ENCODE measurements around the gene KCNIP4.

Gene KCNIP4

DNA sequence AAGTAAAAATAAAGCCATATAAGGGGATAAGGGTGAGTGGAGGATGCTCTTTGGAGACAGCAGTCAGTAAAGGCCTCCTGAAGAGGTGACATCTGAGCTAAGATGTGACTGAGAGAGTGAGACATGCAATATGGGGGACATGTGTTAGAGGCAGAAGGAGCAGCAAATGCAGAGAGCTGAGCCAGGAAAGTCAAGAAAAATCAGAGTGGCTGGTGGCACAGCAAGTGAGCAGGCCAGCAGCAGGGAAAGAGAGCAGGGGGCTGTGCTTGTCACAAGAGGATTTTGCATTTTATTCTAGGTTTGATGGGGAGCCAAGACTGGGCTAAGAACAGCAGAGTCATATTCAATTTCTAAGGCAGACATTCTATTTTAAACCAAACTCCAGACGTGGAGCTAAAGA, 394.5 kb downstream of the KCNIP4 start:
- DNase-seq: no peak

DNA sequence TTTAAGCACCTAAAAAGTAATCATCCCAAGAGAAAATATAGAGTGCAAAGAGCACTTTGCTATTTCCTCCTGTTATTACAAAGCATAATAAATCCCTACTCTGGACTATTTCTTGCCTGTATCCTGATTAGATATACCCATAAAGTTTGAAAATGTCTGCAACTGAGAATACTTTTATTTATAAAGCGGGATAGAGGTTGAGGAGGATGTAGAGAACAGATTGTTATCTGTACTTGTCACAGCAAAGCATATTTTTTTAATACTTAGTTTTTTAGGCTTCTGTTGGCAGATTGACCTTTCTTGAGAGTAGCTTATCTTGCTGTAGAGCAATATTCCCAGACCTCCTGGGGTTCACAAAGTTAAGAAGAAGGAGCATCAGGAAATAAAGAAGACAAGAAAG, 396.1 kb downstream of the KCNIP4 start:
- no peak for DNase-seq

DNA sequence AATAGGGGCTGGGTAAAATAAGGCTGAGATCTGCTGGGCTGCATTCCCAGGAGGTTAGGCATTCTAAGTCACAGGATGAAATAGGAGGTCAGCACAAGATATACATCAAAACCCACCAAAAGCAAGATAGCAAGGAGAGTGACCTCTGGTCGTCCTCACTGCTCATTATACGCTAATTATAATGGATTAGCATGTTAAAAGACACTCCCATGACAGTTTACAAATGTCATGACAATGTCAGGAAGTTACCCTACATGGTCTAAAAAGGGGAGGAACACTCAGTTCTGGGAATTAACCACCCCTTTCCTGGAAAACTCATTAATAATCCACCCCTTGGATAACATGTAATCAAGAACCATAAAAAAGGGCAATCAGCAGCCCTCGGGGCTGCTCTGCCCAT, 403.6 kb downstream of the KCNIP4 start:
- DNase-seq: no peak

DNA sequence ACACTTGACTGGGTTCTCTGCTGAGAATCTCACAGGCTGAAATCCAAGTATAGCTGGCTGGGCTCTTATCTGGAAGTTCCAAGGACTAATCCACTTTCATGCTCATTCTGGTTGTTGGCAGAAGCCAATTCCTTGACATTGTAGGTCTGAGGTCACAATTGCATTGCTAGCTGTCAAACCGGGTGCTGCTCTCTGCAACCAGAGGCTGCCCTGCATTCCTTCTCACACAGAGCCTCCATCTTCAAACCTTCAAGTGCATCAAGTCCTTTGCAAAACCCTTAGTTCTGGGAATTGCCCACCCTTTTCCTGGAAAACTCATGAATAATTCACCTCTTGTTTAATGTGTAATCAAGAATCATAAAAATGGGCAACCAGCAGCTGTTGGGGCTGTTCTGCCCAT, 404.2 kb downstream of the KCNIP4 start:
- no peak for DNase-seq

DNA sequence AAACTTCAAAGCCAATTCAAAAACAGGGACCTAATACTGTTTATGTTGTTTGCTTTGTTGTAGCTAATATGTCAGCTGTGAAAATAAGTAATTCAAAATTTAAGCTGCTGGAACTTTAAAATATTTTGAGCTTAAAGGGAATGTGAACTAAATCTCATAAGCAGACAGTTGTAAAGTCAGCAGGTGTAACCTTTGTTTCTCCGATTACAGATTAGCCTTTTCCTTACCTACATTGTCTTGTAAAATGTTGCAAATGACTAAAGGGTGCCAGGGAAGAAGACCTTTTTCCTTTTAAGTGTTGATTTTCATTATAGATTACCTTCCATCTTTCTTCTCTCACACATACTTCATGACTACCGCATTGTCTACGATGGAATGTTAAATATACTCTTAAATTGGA, 405.1 kb downstream of the KCNIP4 start:
- DNase-seq: no peak

DNA sequence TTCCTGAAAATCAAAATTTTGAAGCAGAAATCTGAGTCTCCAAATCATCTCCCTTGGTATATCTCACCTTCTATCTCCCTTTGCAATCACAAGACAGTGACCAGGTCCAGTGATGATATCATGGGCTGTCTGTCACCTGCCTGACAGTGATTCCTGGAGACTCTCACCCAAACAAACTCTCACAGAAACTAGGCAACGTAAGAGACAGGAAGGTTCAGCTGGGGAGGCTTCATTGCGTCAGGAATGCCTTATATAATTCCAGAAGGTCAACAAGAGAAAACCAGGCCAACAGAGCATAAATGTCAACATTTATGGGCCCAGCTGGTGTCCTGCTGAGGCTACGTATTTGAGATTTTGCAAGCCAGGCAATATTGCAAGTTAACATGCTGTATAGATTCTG, 412.7 kb downstream of the KCNIP4 start:
- DNase-seq: no peak

DNA sequence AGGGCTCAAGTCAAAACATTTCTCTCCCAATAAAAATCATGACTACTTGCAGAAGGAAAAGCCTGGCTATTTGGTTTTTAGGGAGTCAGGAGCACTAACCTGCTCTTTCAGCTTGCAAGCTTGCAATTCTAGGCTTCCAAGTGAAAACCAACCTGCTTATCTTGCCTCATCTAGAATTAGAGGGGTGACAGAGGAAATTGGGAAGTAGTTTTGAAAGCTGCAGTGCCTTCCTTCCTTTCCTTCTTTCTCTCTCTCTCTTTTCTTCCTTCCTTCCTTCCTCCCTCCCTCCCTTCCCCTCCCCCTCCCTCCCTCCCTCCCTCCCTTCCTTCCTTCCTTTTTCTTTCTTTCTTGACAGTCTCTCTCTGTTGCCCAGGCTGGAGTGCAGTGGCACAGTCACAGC, 417.5 kb downstream of the KCNIP4 start:
- DNase-seq: no peak

DNA sequence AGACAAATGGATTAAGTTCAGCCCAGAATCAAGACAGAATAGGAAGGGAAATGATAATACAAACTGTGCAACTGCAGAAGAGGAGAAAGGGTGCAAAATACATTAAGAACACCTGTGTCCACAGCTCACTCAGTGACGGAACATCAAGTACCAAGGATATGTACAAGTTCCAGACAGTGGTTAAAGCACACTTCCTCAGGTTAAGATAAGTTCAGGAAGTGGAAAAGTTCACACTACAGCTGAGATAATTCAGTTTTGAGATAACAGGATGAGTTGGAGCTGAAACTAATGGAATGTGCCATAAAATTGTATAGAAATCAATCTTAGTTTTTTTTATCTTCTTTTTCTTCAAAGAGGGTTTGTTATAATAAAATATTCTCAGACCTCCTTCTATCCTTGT, 419.4 kb downstream of the KCNIP4 start:
- DNase-seq: no peak

DNA sequence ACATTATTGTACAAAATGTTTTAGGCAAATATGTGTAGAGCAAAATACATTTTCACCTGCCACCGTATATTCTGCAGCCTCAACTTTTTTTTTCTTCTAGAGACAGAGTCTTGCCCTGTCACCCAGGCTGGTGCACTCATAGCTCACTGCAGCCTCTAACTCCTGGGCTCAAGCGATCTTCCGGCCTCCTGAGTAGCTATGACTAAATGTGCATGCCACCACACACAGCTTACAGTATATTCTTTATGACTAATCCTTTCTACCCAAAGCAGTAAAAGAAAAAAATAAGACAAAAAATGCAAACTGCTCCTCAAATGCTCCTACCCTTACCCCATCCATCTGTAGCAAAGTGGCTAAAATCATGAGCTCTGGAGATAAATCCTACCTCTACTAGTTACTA, 426.3 kb downstream of the KCNIP4 start:
- DNase-seq: no peak

DNA sequence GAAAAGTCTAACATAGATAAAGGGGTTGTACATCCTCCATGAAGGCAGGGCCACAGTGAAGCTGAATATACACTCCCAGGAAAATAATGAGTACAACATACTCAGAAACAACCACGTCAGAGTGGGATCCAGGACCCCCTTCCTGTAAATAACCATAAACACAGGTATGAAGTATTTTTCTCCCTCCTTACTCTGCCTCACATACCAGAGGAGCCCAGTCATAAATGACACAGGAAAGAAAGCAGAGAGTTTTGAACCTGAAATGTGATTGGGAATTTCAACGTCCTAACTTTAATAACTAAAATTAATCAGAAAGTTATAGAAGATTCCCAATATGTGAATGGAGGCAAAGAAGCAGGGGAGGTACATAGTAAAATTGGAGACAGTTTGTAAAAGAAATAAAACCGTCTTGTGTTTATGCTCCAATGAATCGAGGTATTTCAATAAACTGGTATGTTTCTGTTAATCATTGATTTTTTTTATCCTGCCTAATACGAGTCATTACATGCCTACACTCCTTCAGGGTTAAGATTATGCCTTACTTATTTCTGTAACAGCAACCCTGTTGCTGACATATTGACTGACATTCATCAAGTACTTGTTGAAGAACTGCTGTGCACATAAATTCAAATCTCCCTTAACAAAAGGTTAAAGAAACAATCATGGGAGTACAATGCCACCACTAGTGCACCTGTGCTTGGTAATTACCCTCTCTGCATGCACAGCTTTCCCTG, 431.3 kb downstream of the KCNIP4 start:
- DNase-seq: no peak

DNA sequence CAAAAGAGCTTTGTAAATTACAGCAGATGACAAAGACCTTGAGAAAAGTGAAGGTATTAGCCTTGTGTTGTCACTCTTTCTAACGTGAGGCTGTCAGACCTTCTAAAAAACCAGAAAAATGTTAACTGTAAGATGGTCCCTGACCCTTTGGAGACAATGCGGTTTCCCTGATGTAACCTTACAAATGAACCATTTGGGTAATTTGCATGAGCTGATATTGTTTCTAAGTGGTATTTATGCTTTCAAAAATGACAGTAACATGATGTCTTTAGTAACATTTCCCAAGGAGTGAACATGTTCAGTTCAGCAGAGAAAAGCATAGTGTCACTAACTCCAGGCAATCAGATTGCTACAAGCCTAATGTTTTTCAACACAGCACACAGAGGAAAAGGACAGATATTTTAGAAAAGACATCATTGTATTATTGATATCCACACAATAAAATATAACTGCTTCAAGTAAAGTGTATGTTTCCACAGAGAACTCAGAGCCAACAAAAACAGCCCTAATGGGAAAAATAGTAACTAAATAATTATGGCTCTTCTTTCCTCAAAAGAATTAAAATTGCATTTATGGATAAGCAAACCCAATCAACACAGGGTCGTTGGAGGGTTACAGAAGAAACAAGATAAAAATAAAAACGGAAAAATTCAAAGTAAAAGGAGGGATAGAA, 434.4 kb downstream of the KCNIP4 start:
- DNase-seq: no peak

DNA sequence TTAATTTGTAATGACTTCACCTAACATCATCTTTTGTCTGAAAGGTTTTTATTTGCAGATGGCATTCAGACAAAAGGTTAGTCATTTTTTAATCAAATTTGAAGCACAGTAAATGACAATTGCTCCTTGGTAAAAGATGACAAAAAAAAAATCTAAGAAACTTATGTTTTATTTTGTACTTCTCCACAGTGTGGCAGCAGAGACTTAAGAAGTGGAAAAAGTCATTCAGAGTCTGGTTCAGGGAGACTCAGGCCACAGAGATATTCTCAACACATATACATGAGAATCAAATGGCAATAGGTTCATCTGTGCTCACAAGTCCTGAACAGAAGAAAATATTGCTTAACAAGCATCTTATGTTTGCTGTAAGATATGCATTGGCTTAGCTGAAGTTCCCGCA, 436.2 kb downstream of the KCNIP4 start:
- DNase-seq: no peak

DNA sequence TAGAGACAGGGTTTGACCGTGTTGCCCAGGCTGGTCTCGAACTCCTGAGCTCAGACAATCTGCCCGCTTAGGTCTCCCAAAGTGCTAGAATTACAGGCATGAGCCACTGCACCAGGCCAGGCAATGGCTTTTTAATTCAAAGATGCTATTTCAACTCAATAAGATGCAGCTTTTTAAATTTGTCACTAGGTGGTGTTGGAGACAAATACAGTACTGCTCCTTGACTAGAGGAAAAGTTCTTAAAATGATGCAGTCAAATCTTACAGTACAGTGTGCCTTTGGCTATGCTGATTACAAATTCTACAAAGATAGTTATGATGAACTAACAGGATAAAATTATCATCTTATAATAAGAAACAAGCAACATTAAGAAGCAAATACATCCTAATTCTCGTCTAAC, 441.1 kb downstream of the KCNIP4 start:
- DNase-seq: no peak

DNA sequence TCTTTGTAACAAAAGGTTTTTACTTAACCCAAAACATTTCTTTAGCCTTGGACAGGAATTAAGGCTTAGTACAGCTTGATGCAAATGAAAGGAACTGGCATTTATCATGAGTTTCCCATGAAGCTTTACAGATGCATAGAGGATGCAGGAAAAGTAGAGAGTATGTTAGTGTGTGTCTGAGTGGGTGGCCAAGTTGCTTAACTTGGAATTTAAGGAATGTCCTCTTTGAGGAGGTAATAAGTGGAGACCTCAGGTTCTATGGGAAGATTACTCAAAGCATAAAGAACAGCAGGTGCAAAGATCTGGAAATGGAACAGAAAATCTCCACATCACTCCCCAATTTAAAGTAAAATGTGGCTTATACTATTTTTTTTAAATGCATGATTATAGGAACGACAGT, 457.9 kb downstream of the KCNIP4 start:
- DNase-seq: no peak

DNA sequence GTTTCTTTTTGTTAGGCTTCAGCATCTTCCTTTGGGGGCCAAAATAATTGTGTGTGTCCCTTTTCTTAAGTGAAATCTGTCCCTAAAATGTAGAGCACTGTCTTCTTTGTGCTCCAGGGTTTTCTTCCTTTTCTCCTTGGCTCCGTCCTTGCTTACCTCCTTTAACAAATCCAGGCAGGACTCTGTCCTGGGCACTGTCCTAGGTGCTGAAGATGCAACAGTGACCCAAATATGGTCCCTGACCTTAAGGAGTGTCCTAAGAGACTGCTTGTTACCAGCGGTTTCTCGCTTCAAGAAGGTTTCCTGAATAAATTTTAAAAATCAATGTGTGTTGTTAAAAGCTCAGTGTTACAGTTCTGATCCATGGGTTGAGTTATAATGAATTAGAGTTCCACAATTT, 471.8 kb downstream of the KCNIP4 start:
- DNase-seq: no peak

DNA sequence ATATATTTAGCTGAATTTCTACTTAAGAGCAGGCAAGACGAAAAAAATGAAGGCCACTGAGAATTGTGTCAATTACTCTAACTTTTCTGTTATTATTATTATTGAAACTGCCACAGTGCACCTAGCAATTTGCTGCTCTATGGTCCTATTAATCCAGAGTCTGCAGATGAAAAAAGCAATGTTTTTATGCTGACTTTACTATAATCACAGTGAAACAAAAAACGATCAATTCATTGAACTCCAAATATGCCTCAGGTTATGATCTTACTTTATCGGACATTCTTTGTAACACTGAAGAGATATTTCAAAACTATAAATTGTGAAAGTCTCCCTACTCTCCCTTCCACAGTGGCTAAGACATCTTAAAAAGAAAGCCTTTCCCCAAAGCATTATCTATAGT, 474.4 kb downstream of the KCNIP4 start:
- DNase-seq: no peak

DNA sequence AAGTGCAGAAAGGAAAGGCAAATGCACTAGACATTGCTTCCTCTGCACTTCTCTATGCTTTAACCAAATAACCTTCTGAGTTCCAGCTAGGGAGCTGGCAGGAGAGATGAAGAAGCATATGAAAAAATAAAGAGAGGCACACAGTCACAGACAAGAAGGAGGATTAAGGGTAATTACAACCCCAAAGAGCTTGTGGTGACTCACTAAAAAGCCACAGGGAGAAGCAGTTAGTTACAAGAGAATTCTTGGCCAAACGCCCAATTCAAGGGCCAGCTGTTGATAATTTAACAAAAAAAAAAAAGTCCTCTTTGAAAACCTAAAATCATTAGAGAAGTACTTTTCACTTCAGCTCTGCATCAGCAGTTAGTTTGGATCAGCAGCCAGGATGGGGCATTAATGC, 478.0 kb downstream of the KCNIP4 start:
- no peak for DNase-seq

DNA sequence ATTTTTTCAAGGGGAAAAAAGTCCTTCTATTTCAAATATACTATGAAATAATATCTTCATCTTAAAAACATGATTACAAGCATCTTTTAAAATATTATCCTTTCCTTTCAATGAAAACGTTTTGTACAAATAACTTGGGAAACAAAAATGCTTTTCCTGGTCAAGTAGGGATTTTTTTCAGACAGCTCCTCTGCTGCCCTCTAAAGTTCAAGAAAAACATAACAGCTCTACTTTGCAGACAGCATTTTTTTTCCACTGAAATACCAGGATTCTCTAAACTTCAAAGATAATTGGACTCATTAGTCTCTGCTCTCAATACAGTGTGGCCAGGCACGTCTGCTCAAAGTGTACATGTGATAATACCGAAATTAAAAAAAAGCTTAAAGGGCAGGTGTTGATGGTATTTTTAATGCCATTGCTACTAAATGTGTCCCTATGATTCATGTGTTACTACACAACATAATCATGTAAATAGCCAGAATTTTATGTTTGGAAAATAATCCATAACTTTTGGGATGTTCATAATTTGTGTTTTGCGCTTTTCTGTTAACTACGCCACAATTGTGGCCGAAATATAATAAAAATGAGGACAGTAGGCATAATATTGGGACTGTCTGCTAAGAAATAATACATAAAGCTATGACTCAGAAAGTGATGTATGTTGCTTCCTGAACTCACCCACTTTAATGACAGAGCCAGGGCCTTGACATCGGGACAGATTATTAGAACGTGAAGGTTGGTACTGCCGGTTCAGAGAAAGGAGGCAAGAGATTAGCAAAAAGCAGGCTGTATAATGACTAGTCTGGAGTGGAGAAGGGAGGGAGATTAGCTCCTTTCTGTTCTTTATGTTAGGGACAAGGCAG, 478.9 kb downstream of the KCNIP4 start:
- no peak for DNase-seq

DNA sequence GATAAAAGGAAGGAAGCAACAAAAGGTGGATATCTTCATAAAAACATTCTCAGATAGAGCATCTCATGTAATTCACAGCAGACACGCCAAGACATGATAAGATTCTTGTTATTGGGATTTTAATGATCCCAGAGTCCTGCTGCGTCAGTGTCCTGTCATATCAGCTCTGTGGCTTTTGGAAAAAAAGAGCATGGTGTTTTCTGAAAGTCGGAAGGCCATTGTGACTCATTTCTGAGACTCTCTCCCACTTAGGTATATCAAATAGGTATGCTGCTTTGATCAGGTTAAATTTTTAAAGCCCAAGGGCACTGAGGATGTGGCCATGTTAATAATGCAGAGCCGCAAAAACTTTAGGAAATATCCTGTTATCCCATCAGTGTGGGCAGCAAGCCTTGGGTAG, 481.0 kb downstream of the KCNIP4 start:
- DNase-seq: no peak

DNA sequence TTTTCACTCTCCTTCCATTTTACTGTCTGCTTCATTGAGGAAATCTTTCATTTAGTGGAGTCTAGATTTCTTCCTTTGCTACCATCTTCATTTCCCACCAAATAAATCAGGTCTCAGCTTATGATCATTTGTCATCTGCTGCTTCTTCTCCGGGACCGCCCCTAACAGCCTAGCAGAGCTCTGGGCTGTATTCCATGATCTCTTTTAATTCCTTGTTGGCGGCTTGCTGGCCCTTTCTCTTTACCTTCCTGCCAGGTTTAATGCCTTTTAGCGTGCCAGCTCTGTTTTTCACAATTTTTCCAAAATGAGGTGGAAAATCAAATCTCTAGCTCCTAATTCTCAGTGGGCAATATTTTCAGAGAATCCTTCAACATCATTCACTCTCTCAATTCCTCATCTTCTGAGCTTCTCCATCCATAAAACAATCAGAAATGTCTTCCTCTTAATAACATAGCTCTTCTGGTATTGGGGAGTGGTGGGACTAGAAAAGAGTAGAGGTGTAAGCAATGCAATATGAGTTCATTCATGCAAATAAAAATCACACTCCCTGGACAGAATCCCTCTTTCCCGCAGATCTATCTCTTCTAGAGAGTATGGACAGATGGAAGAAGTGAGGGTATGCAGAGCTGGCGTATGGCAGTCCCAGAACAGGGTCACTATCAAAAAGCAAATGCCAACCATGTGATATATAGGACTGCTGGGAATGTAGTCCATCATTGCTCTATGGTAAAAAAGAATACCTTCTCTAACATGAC, 491.3 kb downstream of the KCNIP4 start:
- DNase-seq: no peak

DNA sequence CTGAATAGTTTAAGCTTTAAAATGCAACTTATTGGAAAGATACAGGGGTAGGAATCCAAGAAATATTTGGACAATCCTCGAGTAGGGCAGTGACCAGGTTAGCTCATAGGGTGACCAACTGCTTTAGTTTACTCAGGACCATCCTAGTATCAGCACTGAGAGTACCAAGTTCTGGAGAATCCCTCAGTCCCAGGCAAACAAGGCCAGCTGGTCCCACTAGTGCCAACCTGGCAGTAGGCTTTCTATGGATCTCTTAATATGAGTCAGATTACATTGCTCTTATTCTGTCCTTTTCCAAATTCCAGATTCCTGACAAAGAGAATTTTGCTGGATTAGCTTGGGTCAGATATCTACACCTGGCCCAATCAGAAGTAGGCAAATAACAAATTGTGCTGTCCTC, 493.7 kb downstream of the KCNIP4 start:
- no peak for DNase-seq

DNA sequence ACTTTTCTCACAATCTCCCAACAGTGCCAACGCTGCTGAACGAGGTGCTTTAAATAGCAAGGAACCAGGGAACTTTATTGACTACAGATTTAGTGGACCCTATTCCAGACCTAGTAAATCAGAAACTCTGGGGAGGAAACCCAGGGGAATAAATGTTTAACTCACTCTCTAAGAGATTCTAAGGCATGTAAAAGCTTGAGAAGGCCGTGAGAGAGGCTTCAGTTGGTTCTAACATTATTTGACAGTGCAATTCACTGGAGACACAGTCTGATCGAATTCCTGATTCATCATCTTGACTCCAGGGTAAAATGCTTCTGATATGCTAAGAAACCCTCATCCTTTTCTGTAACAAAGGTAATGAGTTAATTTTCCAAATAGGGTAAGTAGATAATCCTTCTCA, 494.4 kb downstream of the KCNIP4 start:
- DNase-seq: no peak

DNA sequence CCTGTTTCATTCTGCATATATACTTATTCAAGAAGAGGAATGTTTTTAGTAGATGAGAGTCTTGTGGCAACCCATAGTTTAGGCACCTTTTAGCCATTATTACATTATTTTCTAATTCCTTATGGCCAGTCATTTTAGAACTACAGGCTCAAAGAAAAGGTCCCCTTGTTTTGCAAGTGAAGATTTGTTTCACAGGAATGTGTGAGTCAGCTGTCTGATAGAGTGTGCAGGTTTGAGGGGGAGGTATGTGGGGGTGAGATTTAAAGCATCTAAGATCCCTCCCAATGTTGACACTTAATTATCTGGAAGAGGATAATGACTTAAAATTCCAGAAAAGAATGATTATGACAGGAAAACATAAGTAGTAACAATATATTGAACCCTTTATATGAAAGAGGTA, 495.6 kb downstream of the KCNIP4 start:
- DNase-seq: no peak
